HG03103 (cell line): ENCODE data around the gene PPFIA3.

Experiments
- ATAC-seq: cut with Tn5 transposase; IDR thresholded peaks from one replicate; pipeline ENCODE4 v1.9.1; 2021; ENCODE audit warnings: low read depth; ENCODE audit not compliant: unreplicated experiment

Gene PPFIA3

GRCh38 chr19:49102303-49102702, 17.0 kb upstream of the PPFIA3 start:
- no peak for ATAC-seq

- no peak for ATAC-seq
These were observed 15.8 kb upstream of the PPFIA3 start for GRCh38 chr19:49103331-49104085.

- no peak for ATAC-seq
These were observed 15.0 kb upstream of the PPFIA3 start for GRCh38 chr19:49104229-49104864.

- ATAC-seq: no peak
These were observed 12.7 kb upstream of the PPFIA3 start for GRCh38 chr19:49106648-49107135.

DNA sequence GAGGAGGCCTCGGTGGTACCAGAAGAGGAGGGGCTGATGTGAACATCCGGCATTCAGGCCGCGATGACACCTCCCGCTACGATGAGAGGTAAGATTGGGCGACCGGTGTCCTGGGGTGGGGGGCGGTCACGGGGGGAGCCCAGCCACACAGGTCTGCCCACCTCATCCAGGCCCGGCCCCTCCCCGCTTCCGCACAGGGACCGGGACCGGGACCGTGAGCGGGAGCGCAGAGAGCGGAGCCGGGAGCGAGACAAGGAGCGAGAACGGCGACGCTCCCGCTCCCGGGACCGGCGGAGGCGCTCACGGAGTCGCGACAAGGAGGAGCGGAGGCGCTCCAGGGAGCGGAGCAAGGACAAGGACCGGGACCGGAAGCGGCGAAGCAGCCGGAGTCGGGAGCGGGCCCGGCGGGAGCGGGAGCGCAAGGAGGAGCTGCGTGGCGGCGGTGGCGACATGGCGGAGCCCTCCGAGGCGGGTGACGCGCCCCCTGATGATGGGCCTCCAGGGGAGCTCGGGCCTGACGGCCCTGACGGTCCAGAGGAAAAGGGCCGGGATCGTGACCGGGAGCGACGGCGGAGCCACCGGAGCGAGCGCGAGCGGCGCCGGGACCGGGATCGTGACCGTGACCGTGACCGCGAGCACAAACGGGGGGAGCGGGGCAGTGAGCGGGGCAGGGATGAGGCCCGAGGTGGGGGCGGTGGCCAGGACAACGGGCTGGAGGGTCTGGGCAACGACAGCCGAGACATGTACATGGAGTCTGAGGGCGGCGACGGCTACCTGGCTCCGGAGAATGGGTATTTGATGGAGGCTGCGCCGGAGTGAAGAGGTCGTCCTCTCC, 11.5 kb upstream of the PPFIA3 start:
- ATAC-seq: no peak

GRCh38 chr19:49109051-49109450, 10.3 kb upstream of the PPFIA3 start:
- no peak for ATAC-seq

GRCh38 chr19:49109569-49110233, 9.6 kb upstream of the PPFIA3 start:
- ATAC-seq: no peak

DNA sequence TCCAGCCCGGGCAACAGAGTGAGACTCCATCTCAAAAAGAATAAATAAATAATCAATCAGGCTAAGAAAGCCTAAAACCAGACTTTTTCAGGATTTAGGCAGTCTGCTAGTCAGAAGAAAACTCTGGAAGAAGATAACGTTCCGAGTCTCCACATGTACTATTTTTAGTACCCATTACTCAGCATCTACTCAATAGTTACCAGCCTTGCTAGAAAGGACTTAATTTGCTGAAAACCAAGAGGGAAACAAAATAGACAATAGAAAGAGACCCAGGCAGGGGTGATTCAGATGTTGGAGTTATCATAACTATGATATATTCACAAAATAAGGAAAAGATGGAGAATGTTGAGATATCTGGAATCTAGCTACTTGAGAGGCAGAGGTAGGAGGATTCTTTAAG, 8.8 kb upstream of the PPFIA3 start:
- ATAC-seq: no peak

GRCh38 chr19:49111218-49111998, 7.9 kb upstream of the PPFIA3 start:
- no peak for ATAC-seq

DNA sequence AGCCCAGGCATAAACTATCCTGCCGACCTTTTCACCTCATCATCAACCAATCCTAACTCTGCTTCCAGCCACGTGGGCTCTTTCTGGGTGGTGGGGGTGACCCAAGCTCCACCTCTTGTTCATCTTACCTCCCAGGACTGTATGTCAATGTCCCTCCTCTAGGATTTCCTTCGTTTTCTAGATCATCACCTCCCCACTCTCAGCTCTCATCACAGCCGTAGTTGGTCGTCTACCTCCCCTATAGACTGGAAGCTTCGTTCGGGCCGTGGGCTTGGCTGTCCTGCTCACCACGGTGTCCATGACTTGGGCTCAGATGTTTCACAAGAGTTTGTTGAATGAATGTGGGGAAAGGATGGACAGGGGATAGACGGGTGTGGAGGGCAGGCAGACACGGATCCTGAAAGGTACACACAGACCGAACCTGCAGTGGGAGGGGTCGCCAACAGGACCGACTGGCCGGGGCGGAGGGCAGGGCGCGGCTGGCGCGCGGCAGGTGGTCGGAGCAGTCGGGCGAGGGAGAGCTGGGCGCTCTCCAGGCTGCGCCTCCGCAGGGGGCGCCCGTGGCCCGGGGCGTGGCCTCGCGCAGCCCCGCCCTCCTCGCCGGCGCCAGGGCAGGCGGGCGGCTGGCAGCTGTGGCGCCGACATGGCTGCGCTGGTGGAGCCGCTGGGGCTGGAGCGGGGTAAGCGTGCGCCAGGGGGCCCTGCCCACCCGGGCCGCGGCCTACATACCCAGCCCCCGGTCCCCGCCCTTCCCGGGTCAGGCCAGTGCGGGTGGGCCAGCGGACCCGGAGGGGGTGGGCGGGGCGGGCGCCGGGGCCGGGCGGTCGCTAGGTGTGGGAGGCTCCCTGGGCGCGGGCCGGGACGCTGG, 5.3 kb upstream of the PPFIA3 start, which contains the start of gene LIN7B:
LIN7B (plus strand) TSS at position 609 of the 868 bp plus-strand sequence; CDS start at position 644, 35 bp downstream.
- ATAC-seq: no peak

DNA sequence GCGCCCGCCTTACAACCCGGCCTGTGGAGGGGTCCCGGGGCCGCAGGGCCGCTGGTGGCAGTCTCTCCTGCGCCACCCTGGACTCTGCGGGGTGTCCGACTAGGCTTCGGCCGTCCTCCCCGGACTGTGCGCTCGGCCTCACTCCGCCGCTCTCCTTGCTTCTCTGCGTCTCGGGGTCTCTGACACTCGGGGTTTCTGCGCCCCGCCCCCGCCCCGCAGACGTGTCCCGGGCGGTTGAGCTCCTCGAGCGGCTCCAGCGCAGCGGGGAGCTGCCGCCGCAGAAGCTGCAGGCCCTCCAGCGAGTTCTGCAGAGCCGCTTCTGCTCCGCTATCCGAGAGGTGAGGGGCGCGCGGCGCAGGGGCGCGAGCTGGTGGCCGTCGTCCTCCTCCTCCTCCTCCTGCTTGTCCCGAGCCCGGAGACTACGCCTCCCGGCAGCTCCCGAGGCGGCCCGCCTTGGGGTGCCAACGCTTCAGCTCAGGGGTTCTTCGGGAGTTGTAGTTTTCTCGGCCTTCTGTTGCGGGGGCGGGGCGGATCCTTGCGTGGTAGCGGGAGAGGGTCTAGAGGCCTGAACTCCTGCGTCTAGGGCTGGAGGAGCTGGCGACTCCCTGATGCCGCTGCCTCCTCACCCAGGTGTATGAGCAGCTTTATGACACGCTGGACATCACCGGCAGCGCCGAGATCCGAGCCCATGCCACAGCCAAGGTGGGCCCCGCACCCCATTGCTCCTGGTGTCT, 4.5 kb upstream of the PPFIA3 start:
- ATAC-seq: no peak

GRCh38 chr19:49116544-49116943, 2.8 kb upstream of the PPFIA3 start:
- no peak for ATAC-seq

DNA sequence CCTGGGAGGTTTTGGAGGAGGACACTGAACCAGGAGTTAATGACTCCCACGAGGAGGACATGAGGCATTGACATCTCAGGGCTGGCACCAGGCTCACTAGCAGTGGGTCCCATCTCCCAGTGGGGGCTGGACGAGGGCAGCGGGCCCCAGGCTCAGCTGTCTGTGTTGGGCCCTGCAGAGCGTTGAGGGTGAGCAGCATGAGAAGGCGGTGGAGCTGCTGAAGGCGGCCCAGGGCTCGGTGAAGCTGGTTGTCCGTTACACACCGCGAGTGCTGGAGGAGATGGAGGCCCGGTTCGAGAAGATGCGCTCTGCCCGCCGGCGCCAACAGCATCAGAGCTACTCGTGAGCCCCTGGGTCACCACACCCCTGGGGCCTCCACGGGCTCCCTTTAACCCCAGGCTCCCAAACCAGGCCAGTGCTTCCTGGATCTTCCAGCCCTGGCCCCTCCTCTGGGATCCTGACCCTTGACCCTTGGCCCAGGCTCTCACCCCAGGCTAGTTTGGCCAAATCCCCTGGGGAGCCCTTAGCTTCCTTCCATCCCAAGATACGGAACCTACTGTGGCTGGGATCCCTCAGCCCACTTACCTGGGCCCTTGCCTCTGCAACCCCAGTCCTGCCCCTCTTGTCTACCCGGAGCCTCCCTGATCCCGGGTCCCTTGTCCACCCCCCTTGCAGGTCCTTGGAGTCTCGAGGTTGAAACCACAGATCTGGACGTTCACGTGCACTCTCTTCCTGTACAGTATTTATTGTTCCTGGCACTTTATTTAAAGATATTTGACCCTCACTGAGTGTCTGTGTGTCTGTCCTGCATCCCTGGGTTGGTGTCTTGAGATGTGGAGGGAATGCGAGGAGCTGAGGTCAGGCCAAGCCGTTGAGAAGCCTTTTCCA, 1.4 kb upstream of the PPFIA3 start:
- no peak for ATAC-seq

DNA sequence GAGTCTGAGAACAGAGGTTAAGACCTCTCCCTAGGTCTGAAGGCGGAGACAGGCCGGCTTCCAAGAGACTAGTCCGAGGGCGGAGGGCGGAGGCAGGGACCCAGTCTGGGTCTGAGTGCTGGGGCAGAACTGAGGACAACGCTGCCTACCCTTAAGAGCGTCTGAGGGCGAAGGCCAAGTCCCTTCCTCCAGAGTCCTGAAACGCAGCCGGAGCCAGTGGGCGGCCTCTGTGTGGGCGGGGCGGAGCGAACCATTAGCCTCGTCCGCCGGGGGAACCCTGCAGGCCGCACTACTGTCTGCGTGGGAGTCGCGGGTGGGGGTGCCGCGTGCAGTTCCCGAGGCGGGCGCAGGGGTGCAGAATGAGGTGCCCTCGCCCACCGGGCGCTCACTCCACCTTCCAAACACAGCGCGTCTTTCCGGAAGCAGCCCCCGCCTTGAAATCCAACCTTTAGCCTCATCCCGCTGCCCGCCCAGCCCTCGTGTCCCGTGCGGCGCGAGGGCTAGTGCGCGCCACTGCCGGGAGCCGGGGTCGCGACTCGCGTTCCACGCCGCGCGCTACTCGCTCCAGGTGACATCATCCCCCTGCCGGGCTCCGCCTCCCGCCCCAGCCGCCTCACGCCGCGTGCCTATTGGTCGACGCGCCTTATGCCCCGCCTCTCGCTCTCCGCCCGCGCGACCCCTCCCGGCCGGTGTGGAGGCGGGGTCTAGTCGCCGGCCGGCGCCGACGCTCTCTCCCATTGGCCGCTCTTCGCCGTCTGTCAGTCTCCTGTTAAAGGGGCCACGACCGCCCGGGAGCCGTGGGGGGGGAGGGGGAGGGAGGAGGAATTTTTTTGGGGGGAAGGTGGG, 556 bp upstream of the PPFIA3 start, which contains the start of gene C19orf73:
C19orf73 (minus strand) TSS at position 579 of the 846 bp plus-strand sequence; CDS start at position 458, 121 bp downstream.
- peak; percentile 54 for ATAC-seq

- no peak for ATAC-seq
These were observed 960 bp downstream of the PPFIA3 start for GRCh38 chr19:49120325-49120683.

DNA sequence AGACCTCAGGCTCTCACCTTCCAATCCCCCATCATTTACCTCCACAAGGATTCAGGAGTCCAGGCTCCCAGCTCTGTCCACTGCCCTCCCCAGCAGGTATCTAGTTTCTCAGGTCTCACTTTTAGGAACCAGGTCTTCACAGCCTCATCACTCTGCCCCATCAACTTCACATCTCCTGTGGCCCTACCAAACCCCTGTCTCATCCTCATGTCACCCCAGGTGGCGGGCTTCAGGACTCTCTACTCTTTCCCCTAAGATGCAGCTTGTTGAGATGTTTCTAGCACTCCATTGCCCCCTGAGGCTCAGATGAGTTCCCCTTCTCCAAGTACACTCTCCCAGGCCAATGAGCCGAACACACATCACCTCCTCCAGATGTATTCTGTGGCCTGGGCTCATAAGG, 1.5 kb downstream of the PPFIA3 start:
- no peak for ATAC-seq
